BJ (cell line): ENCODE data around the gene RAD54L. TPM values are rescaled to one million over a fixed set of nuclear protein-coding genes. Genes with fewer than 3 reads are reported as not detected.

Experiments
- CTCF ChIA-PET: fragments of 350-600 bp; formaldehyde crosslinking; extraction: SDS; loops from one replicate; lab custom pipeline; 2021; ENCODE audit warnings: antibody characterized with exemption, inconsistent platforms; lab: Yijun Ruan, JAX
- POLR2A ChIA-PET: fragments of 300-600 bp; sonication (Branson Sonifier 250); formaldehyde crosslinking; extraction: SDS; loops from one replicate; lab custom pipeline; 2021; ENCODE audit warnings: antibody characterized with exemption; lab: Charles Lee
- DNase-seq: peaks from one replicate; pipeline ENCODE4 v3.0.0-alpha.2; 2011; ENCODE audit warnings: low read depth
- H3K27me3 ChIP-seq: 2 replicates; pipeline ENCODE4 v1.6.0; 2011; ENCODE audit warnings: low read length; ENCODE audit not compliant: control insufficient read depth, insufficient read depth
- H3K36me3 ChIP-seq: 2 replicates; pipeline ENCODE4 v1.5.1; 2011; ENCODE audit warnings: low read length; ENCODE audit not compliant: control insufficient read depth, insufficient read depth
- H3K4me3 ChIP-seq: 2 replicates; pipeline ENCODE4 v1.5.1; 2011; ENCODE audit warnings: low read depth, mild to moderate bottlenecking, control low read depth, low read length
- polyA plus RNA-seq: library from polyadenylated mRNA; depleted of rRNA; stranded (reverse); fragments of >200 nt; gene quantifications from 2 replicates; pipeline ENCODE4 v1.2.3, GENCODE V29; 2011
- TF ChIP-seq, protein P1 (sequence below): IDR thresholded peaks from 2 replicates; pipeline ENCODE4 v1.5.1; 2011; ENCODE audit warnings: low read depth, mild to moderate bottlenecking, control low read depth, inconsistent platforms, low read length, moderate library complexity; ENCODE audit not compliant: insufficient read depth

RAD54L gene
- polyA plus RNA-seq, 1 experiment, result 5.6 TPM

DNA sequence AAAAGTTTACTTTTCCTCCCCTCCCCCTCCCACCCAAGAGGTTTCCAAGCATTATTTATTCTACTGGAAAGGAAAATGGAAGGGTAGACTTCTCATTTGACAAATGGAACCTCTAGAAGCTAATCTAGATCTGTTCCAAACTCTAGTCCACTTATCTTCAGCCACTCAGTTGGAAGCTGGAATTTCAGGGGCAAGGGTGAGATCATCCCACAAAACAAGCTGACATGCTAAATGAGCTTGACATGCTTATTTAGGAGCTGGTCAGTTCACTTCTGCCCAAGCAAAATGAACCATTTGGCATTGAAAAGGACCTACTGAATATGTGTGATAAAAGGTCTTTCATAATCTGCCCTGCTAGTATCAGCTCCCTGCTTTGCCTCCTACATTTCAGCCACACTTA is 50.8 kb downstream of the RAD54L start:
- POLR2A ChIA-PET, result no interaction called here
- Histone ChIP-seq H3K27me3 (no peaks in the 10 kb centered on the region), H3K4me3 (no peak overlapping the region), H3K36me3 (peaks cover 11% of the 10 kb centered on the region)
- TF ChIP-seq, protein P1, sequence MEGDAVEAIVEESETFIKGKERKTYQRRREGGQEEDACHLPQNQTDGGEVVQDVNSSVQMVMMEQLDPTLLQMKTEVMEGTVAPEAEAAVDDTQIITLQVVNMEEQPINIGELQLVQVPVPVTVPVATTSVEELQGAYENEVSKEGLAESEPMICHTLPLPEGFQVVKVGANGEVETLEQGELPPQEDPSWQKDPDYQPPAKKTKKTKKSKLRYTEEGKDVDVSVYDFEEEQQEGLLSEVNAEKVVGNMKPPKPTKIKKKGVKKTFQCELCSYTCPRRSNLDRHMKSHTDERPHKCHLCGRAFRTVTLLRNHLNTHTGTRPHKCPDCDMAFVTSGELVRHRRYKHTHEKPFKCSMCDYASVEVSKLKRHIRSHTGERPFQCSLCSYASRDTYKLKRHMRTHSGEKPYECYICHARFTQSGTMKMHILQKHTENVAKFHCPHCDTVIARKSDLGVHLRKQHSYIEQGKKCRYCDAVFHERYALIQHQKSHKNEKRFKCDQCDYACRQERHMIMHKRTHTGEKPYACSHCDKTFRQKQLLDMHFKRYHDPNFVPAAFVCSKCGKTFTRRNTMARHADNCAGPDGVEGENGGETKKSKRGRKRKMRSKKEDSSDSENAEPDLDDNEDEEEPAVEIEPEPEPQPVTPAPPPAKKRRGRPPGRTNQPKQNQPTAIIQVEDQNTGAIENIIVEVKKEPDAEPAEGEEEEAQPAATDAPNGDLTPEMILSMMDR, result no peak
- DNase-seq, result no peak
- CTCF ChIA-PET, result interaction anchor here (0.7 kb wide), 1 partner anchor 13 kb away, joined by 3 read pairs; no protein-coding TSS in a partner anchor

DNA sequence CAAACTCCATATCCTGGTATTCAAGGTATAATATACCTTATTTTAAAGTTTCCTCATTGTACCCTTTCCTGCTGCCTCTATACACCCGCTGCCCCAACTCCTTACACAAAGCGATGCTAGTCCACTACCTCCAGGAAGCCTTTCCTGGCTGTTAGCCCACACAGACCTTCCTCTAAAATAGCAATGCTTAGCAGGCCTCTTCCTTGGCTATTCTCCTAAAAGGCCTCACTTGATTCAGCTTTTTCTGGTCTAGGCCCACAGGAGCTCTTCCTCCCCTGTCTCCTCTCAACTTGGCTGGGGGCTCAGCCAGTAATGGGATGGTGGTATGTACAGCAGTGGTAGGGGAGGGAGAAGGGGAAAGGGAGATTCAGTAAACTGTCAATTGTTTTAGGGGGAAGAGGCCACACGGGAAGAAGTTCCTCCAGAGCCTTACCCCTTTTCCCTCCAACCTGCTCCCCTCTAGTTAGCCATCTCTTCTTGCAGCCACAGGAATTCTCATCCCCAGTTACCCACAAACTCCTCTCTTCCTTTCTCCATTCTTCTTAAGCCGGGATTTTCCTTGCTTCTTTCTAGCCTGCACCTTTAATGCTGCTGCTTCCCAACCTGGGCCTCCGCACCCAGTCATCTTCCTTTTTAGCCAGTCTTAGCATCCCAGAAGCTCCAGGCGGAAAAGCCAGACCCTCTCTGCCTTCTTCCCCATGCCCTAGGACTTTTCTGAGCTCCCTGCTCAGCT is 53.3 kb downstream of the RAD54L start:
- CTCF ChIA-PET, result interaction anchor here (0.9 to 1.2 kb wide), 2 partner anchors 26 to 47 kb away, joined by 4 read pairs; no protein-coding TSS in a partner anchor
- DNase-seq, result no peak
- Histone ChIP-seq H3K36me3 (peaks cover 9% of the 10 kb centered on the region), H3K4me3 (peak overlapping the region; percentile 92), H3K27me3 (no peaks in the 10 kb centered on the region)
- TF ChIP-seq, protein P1, result no peak
- POLR2A ChIA-PET, result no interaction called here

DNA sequence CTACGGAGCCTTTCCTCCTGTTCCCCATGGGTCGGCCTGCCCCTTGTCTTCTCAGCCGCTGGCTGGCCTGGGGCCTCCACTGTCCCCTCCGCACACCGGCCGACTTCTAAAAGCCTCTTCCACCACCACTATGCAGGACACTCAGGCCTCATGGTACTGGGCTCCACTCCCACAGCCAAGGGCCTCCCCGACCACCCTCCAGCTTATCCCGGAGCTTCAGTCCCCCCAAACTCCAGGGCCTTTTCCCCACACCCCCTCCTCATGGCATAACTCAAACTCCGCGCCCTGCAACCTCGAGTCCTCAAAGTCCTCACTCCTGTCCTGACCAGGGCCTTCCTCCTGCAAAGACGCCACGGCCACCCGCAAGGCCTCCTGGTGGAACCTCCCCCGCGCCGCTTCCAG is 53.8 kb downstream of the RAD54L start:
- TF ChIP-seq, protein P1, result no peak
- CTCF ChIA-PET, result interaction anchor here (0.9 to 1.2 kb wide), 2 partner anchors 27 to 47 kb away, joined by 4 read pairs; no protein-coding TSS in a partner anchor
- DNase-seq, result no peak
- Histone ChIP-seq H3K36me3 (peaks cover 9% of the 10 kb centered on the region), H3K4me3 (peak overlapping the region; percentile 92), H3K27me3 (no peaks in the 10 kb centered on the region)
- POLR2A ChIA-PET, result no interaction called here

DNA sequence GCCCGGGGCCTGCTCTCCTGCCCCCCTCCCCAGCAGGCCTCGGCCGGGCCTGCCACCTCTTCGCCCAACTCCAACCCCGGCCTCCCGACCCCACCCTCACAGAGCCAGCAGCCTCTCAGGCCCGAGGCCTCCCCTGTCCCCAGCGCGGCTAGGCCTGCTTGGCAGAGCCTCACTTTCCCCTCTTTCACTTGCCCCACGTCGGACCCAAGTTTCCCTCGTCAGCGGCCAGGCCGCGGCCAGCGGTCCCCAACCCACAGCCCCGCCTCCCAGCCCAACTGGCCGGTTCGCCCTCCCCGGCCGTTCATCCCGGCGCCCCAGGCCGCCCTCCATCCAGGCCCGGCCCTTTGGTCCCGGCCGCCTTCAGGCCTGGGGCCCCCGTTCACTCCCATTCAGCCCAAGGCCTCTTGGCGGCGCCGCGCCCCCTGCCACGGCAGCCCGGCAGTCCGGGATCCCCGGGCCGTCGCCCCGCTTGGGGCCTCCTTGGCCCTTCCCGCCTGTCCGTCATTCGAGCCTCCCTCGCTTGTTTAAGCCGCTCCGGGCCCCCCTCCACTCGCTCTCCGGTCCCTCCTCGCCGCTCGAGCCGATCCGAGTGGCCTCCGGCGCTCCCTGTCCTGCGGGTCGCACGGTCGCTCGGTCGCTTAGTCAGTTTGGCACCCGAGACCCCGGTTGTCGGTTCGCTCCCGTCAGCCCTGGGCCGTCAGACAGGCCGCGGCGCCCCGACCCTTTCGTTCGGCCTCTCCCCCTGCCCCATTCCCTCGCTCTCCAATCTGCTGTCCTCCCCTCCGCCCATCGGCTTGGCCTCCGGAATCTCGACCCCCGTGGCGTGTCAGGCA is 54.5 kb downstream of the RAD54L start:
- POLR2A ChIA-PET, result no interaction called here
- Histone ChIP-seq H3K36me3 (peaks cover 7% of the 10 kb centered on the region), H3K27me3 (no peaks in the 10 kb centered on the region), H3K4me3 (peak overlapping the region; percentile 92)
- DNase-seq, result no peak
- TF ChIP-seq, protein P1, result no peak
- CTCF ChIA-PET, result no interaction called here

DNA sequence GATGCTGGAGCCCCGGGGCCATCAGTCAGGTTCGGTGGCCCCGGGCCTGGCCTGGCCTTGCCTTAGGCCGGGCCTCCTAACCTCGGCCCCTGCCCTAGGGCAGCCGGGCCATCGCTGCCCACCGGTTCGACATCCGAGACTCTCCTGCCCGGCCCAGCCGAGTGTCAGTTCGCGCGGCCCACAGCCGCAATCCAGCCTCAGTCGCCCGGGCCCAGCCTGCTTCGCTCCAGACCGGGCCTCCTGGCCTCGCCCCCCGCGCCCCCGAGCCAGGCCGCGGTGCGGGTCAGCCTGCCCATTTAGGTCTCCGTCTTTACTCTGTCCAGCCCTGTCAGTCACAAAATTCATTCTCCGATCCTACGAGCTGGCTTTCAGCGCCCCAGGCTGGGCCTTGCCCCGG is 55.1 kb downstream of the RAD54L start:
- CTCF ChIA-PET, result interaction anchor here (0.8 to 1.5 kb wide), 5 partner anchors 11 to 80 kb away, joined by 3 to 6 read pairs (median 4); no protein-coding TSS in a partner anchor
- Histone ChIP-seq H3K27me3 (no peaks in the 10 kb centered on the region), H3K4me3 (peak overlapping the region; percentile 92), H3K36me3 (peaks cover 3% of the 10 kb centered on the region)
- POLR2A ChIA-PET, result interaction anchor here (0.7 kb wide), 1 partner anchor 56 kb away, joined by 3 read pairs; no protein-coding TSS in a partner anchor
- no peak for DNase-seq
- TF ChIP-seq, protein P1, result no peak
